Esophagus muscularis mucosa (tissue), 4 donors: Measurements from ENCODE around the gene PRPF38B. TPM values are rescaled to one million over a fixed set of nuclear protein-coding genes. Genes with fewer than 3 reads are reported as not detected.
A peak's percentile ranks its signal among the peaks of the same experiment; 100 is the strongest.
"Not testable (repeated sequence)": the region's sequence is repeated elsewhere in the genome, so short reads cannot be mapped to it uniquely, and the experiment has no call there.

Source experiments
- DNase-seq: peaks from one replicate; pipeline ENCODE4 v3.0.0-alpha.2; 2017; ENCODE audit errors: extremely low spot score
- H3K27ac ChIP-seq, 4 donors: fragments of 200-600 bp; sonication (generic); replicated peaks in 1 of 4; 1 replicate in 3 of 4; 2 replicates in 1 of 4; pipeline ENCODE4 v1.5.1; 2016 to 2019; ENCODE audit warnings: mild to moderate bottlenecking in 1 of 4
- H3K27me3 ChIP-seq, 4 donors: fragments of 200-600 bp; sonication (generic); one replicate each; pipeline versions ENCODE4 v1.5.1 to v1.6.0; 2016 to 2019
- H3K36me3 ChIP-seq, 4 donors: fragments of 200-600 bp; sonication (generic); one replicate each; pipeline ENCODE4 v1.5.1; 2016 to 2019
- H3K4me1 ChIP-seq, 4 donors: fragments of 200-600 bp; sonication (generic); one replicate each; pipeline ENCODE4 v1.5.1; 2016 to 2019
- H3K4me3 ChIP-seq, 4 donors: fragments of 200-600 bp; sonication (generic); 1 replicate in 2 of 4; 2 replicates in 2 of 4; pipeline ENCODE4 v1.5.1; 2016 to 2019; ENCODE audit warnings: mild to moderate bottlenecking in 4 of 4, moderate library complexity in 1 of 4
- H3K9me3 ChIP-seq, 4 donors: fragments of 200-600 bp; sonication (generic); 1 replicate in 3 of 4; 2 replicates in 1 of 4; pipeline ENCODE4 v1.5.1; 2016 to 2019
- CTCF ChIP-seq, 3 experiments: fragments of 200-600 bp in 2 of 3; fragments of 450-650 bp in 1 of 3; sonication (generic) in 2 of 3; IDR thresholded peaks; one replicate each; pipeline ENCODE4 v1.5.1; 2017 to 2019; ENCODE audit warnings: antibody characterized with exemption in 3 of 3, mild to moderate bottlenecking in 2 of 3, moderate library complexity in 1 of 3
- EP300 ChIP-seq: sonication (generic); formaldehyde crosslinking; IDR thresholded peaks from one replicate; pipeline ENCODE4 v1.6.1; 2017; ENCODE audit warnings: antibody characterized with exemption
- POLR2A ChIP-seq: fragments of 450-650 bp; IDR thresholded peaks from one replicate; pipeline ENCODE4 v1.6.1; 2017; ENCODE audit warnings: antibody characterized with exemption, moderate library complexity, mild to moderate bottlenecking, low read depth
- POLR2AphosphoS5 ChIP-seq, 2 donors: sonication (generic); formaldehyde crosslinking; IDR thresholded peaks; one replicate each; pipeline ENCODE4 v1.6.1; 2017; ENCODE audit warnings: antibody characterized with exemption in 2 of 2
- WGBS: methylation state at CpG from one replicate; pipeline ENCODE4 v1.1.5; 2018; 5-methylcytosine and 5-hydroxymethylcytosine counted together
- intact Hi-C: fragments of 100-400 bp; cut with DNase I; formaldehyde crosslinking; loops from one replicate; pipeline ENCODE4 v1.15.1; 2023
- total RNA-seq, 4 donors: library from RNA; depleted of rRNA; stranded (reverse); fragments of >200 nt; gene quantifications; one replicate each; pipeline versions ENCODE4 v1.1.0 to v1.2.1, GENCODE V29; 2016

The PRPF38B gene
- total RNA-seq, 4 donors from 2014 or later: 15.9 to 32.4 (median 16.9) TPM

- no peak for TF ChIP-seq EP300
- no peak for TF ChIP-seq POLR2A
- TF ChIP-seq CTCF (IDR thresholded peaks at IDR 0.05): no peak
- TF ChIP-seq POLR2AphosphoS5 (IDR thresholded peaks at IDR 0.05): peak in 1 of 2 donors; percentile 44
- peak; percentile 94 for DNase-seq
- no peaks in the 10 kb centered on the region for H3K9me3 ChIP-seq
Measured at GRCh38 chr1:108661030-108661609, 31.0 kb upstream of the PRPF38B start, which contains the start of gene HENMT1. TSS of gene HENMT1 (minus strand) at chr1:108661093. CDS start at chr1:108659884, 1,209 bp downstream.

GRCh38 chr1:108663074-108663473, 29.0 kb upstream of the PRPF38B start:
- peaks cover 5 to 14% (median 8%) of the 10 kb centered on the region in 4 donors for H3K4me1 ChIP-seq
- TF ChIP-seq EP300 (no peak), POLR2AphosphoS5 (IDR thresholded peaks at IDR 0.05) (peak in 1 of 2 donors; percentile 12)
- H3K9me3 ChIP-seq: no peaks in the 10 kb centered on the region
- H3K36me3 ChIP-seq: no peaks in the 10 kb centered on the region
- H3K4me3 ChIP-seq: no peak overlapping the region
- no peak overlapping the region for H3K27ac ChIP-seq
- intact Hi-C loops: no loop called here
- WGBS: 90% methylated on average over 2 of the region's 2 CpGs
- no peaks in the 10 kb centered on the region for H3K27me3 ChIP-seq
- DNase-seq: no peak

More at GRCh38 chr1:108661030-108661609, 31.0 kb upstream of the PRPF38B start, which contains the start of gene HENMT1:
- Histone ChIP-seq H3K4me1 (peaks cover 5 to 14% (median 8%) of the 10 kb centered on the region in 4 donors), H3K4me3 (peak within 1 kb of the TSS; percentile 66 to 81 (median 68)), H3K27ac (peak within 1 kb of the TSS; percentile 84 to 91 (median 90)), H3K27me3 (no peaks in the 10 kb centered on the region), H3K36me3 (no peaks in the 10 kb centered on the region)
- intact Hi-C loops: no loop called here
- WGBS: 4% methylated on average over 35 of the region's 81 CpGs

- Histone ChIP-seq H3K4me1 (peaks cover 5 to 14% (median 8%) of the 10 kb centered on the region in 4 donors), H3K36me3 (no peaks in the 10 kb centered on the region), H3K9me3 (no peaks in the 10 kb centered on the region), H3K27ac (no peak overlapping the region), H3K4me3 (no peak overlapping the region), H3K27me3 (no peaks in the 10 kb centered on the region)
- intact Hi-C loops: no loop called here
- 78% methylated on average over 6 of the region's 6 CpGs for WGBS
- TF ChIP-seq CTCF (IDR thresholded peaks at IDR 0.05) (no peak), POLR2A (no peak), POLR2AphosphoS5 (IDR thresholded peaks at IDR 0.05) (no peak), EP300 (no peak)
- DNase-seq: no peak
Measured at GRCh38 chr1:108664481-108664880, 27.6 kb upstream of the PRPF38B start.

- TF ChIP-seq POLR2A: no peak
- TF ChIP-seq CTCF (IDR thresholded peaks at IDR 0.05): no peak
- no peak for TF ChIP-seq EP300
- TF ChIP-seq POLR2AphosphoS5 (IDR thresholded peaks at IDR 0.05): no peak
- no peak for DNase-seq
- no peaks in the 10 kb centered on the region for H3K36me3 ChIP-seq
- H3K27me3 ChIP-seq: no peaks in the 10 kb centered on the region
- peaks cover 5 to 14% (median 8%) of the 10 kb centered on the region in 4 donors for H3K4me1 ChIP-seq
- H3K9me3 ChIP-seq: no peaks in the 10 kb centered on the region
- intact Hi-C loops: no loop called here
- H3K4me3 ChIP-seq: no peak overlapping the region
- 82% methylated on average over 2 of the region's 2 CpGs for WGBS
- H3K27ac ChIP-seq: no peak overlapping the region
Measured at GRCh38 chr1:108665067-108665466, 27.0 kb upstream of the PRPF38B start.

- DNase-seq: no peak
- Histone ChIP-seq H3K36me3 (no peaks in the 10 kb centered on the region), H3K4me3 (no peak overlapping the region), H3K4me1 (peaks cover 5 to 14% (median 8%) of the 10 kb centered on the region in 4 donors), H3K27me3 (no peaks in the 10 kb centered on the region), H3K27ac (no peak overlapping the region), H3K9me3 (no peaks in the 10 kb centered on the region)
- 94% methylated on average over 1 of the region's 1 CpG for WGBS
- TF ChIP-seq POLR2A: no peak
- intact Hi-C loops: no loop called here
Measured at GRCh38 chr1:108665771-108666170, 26.3 kb upstream of the PRPF38B start.

- H3K9me3 ChIP-seq, H3K4me3 ChIP-seq, intact Hi-C loops, H3K27ac ChIP-seq, H3K27me3 ChIP-seq, H3K4me1 ChIP-seq, DNase-seq, H3K36me3 ChIP-seq: not testable (repeated sequence)
- WGBS: 94% methylated on average over 25 of the region's 28 CpGs
Measured at GRCh38 chr1:108667422-108667821, 24.7 kb upstream of the PRPF38B start.
